Endometrial microvascular endothelial cells (primary cell): ENCODE measurements around the gene SNRNP70. TPM values are rescaled to one million over a fixed set of nuclear protein-coding genes. Genes with fewer than 3 reads are reported as not detected.
"Not testable (repeated sequence)": the region's sequence is repeated elsewhere in the genome, so short reads cannot be mapped to it uniquely, and the experiment has no call there.

Experiments used
- in situ Hi-C: cut with HindIII; loops from 2 replicates; pipeline ENCODE4 v1.10.0; 2017; ENCODE audit warnings: low sequenced_read_pairs, low pct_unique_long_range_greater_than_20kb; ENCODE audit errors: inconsistent ontology term
- total RNA-seq: library from RNA; depleted of rRNA; stranded (reverse); fragments of >200 nt; gene quantifications from one replicate; pipeline ENCODE4 v1.2.3, GENCODE V29; 2015; ENCODE audit errors: inconsistent ontology term

Gene SNRNP70
- total RNA-seq, 1 donor from 2014 or later: 260 TPM

DNA sequence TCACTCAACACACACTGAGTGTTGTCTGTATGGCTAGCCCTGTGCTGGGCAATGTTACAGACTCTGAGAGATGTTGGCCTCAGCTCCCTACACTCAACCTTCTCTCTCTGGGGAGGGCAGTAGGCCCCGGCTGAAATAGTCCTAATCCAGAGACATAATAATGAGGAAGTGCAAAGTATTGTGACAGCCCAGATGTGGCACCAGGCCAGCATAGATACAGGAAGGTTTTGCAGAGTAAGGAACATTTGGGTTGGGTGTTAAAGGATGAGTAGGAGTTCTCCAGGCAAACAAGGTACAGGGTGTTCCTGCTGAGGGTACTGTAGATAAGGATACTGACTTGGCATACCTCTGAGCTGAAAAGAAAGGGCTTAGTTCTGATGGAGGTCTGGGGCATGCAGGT is 31.3 kb downstream of the SNRNP70 start:
- in situ Hi-C loops: no loop called here

GRCh38 chr19:49117677-49118564 is 32.7 kb downstream of the SNRNP70 start:
- in situ Hi-C loops: no loop called here

- in situ Hi-C loops: no loop called here
These were observed 33.5 kb downstream of the SNRNP70 start, which contains the start of gene C19orf73 for GRCh38 chr19:49118565-49119410. Gene C19orf73 (minus strand): TSS chr19:49119143. CDS start chr19:49119022, 121 bp downstream.

DNA sequence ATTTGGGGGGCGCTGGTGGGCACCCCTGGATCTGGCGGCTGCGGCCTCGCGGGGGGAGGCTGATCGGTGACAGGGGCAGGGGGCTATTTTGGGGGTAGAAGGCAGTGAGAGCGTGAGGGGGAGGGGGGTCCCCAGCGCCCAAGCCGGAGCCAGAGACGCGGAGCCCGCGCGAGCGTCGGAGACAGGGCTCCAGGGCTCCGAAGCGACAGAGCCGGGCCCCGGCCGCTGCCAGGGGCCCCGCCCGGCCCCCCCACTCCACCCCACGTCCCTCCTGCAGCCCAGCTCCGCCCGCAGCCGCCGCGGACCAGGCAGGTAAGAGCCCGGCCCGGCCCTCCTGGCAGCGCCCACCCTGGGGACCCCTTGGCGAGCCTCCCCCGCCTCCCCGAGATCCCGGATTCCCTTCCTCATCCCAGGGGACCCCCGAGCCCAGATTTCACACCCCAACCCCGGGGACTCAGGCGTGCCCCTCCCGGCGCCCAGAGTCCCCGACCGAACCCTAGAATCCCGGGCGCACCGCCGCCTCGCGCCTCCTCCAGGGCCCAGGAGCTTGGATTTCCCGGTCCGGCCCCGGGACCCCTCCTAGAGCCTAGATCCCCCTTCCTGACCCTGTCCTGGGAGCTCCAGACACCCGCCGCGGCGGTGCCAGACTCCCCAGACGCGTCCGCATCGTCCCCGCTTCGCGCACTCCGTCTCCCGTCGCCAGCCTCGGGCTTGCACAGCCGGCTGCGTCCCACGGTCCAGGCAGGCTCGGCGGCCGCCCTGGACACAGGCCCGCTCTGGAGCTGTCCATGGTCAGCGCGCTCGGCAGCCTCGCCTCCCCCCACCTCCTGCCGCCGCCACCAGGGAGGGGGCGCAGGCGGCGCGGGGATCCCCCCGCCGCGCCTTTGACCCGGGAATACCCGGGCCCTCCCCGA is 34.4 kb downstream of the SNRNP70 start, which contains the start of gene PPFIA3:
Gene PPFIA3 (plus strand): TSS at position 134 of the 914 bp plus-strand sequence. CDS start 8,330 bp downstream, outside the sequence.
- in situ Hi-C loops: no loop called here

GRCh38 chr19:49120325-49120683 is 35.1 kb downstream of the SNRNP70 start:
- in situ Hi-C loops: no loop called here

DNA sequence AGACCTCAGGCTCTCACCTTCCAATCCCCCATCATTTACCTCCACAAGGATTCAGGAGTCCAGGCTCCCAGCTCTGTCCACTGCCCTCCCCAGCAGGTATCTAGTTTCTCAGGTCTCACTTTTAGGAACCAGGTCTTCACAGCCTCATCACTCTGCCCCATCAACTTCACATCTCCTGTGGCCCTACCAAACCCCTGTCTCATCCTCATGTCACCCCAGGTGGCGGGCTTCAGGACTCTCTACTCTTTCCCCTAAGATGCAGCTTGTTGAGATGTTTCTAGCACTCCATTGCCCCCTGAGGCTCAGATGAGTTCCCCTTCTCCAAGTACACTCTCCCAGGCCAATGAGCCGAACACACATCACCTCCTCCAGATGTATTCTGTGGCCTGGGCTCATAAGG is 35.6 kb downstream of the SNRNP70 start:
- in situ Hi-C loops: no loop called here

DNA sequence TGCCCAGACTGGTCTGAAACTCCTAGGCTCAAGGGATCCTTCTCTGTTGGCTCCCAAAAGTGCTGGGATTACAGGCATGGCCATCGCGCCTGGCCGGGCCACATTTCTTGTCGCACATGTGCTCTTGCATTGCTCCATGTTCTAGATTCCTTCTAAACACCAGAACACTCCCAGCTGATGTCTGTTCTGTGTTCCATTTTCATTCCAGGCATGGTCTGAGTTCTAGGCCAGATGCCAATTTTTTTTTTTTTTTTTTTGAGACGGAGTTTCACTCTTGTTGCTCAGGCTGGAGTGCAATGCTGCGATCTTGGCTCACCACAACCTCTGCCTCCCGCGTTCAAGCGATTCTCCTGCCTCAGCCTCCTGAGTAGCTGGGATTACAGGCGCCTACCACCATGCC is 36.6 kb downstream of the SNRNP70 start:
- in situ Hi-C loops: not testable (repeated sequence)

DNA sequence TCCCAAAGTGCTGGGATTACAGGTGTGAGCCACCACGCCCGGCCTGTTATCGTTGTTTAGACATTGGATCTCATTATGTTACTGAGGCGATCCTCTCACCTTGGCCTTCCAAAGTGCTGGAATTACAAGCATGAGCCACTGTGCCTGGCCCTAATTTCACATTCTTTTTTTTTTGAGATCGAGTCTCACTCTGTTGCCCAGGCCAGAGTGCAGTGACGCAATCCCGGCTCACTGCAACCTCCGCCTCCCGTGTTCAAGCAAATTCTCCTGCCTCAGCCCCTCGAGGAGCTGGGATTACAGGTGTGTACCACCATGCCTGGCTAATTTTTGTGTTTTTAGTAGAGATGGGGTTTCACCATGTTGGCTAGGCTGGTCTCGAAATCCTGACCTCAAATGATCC is 38.0 kb downstream of the SNRNP70 start:
- in situ Hi-C loops: not testable (repeated sequence)

GRCh38 chr19:49125025-49125731 is 39.9 kb downstream of the SNRNP70 start:
- in situ Hi-C loops: no loop called here

DNA sequence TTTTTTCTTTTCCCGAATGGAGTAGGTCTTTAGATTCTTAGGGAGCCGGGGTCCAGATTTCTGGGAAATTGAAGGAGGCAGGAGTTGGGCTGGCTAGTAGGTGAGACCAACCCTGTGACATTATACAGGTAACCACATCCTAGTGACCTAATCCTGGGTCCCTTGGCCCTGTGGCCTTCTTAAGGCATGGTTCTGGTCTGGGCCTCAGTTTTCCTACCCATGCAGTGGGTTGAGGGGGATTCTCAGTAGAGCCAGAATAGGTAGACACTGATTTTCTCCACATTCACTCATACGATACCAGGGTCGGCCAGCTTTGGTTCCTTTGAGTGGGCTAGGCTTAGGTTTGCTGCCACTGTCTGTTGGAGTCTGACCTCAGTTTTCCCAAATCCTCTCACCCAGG is 41.3 kb downstream of the SNRNP70 start:
- in situ Hi-C loops: no loop called here

- in situ Hi-C loops: not testable (repeated sequence)
These were observed 42.0 kb downstream of the SNRNP70 start for GRCh38 chr19:49127225-49127624.

GRCh38 chr19:49127674-49128544 is 42.7 kb downstream of the SNRNP70 start:
- in situ Hi-C loops: no loop called here

DNA sequence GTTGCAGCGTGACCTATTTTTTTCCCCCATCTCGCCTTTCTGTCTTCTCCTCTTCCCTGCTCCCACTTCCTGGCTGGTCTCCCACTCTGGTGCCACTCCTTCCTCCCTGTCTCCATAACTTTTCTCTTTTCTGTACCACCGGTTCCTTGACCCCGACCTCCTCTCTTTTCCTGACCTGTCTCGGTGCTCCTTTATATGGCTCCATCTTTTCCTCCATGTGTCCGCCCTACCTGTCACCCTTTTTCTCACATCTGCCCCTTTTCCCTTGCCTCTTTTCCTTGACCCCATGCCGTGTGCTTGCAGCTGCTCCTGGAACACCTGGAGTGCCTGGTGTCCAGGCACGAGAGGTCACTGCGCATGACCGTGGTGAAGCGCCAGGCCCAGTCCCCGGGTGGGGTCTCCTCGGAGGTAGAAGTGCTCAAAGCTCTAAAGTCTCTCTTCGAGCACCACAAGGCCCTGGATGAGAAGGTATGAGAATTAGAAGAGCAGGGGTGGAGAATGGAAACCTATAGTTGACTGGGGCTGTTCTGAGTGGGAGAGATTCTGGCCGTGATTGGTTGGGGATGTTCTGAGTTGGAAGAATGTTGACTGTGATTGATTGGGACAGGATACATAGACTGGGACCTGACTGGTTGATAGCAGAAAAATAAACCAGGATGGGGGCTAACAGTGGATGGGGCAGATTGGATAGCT is 43.4 kb downstream of the SNRNP70 start:
- in situ Hi-C loops: no loop called here

- in situ Hi-C loops: no loop called here
These were observed 44.0 kb downstream of the SNRNP70 start for GRCh38 chr19:49129238-49129583.

DNA sequence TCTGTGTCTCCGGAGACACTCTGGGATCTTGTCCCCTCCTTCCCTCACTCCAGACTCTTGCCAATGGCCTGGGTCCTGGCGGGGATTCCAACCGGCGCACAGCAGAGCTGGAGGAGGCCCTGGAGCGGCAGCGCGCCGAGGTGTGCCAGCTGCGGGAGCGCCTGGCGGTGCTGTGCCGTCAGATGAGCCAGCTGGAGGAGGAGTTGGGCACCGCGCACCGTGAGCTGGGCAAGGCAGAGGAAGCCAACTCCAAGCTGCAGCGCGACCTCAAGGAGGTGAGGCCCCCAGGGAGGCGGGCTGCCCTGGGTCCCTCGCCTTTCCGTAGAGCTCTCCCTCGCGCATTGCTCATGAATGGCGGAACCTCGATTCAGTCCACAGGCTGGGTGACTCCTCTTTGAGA is 45.1 kb downstream of the SNRNP70 start:
- in situ Hi-C loops: no loop called here

GRCh38 chr19:49132974-49133609 is 47.8 kb downstream of the SNRNP70 start:
- in situ Hi-C loops: no loop called here
